ENCODE measurements around the gene MSRB1. TPM values are rescaled to one million over a fixed set of nuclear protein-coding genes. Genes with fewer than 3 reads are reported as not detected.

Gene MSRB1
- total and polyA plus RNA-seq, 5 donors from 2014 or later: 8.3 to 50.9 (median 27.8) TPM

DNA sequence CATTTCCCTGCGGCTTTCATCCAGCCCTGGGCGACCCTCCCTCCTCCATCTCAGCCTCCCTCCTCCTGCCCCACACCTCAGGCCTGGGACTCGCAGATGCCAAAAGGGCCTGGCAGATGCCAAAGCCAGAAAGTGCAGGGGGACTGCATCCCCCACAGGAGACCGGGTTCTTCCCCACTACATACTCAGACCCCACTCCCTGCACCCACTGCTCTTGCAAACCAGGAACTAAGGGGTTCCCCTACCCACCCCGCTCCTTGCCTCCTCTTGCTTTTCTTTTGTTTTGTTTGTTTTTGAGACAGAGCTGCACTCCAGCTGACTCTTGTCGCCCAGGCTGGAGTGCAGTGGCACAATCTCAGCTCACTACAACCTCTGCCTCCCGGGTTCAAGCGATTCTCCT, 28.0 kb downstream of the MSRB1 start:
- Histone ChIP-seq H3K9me3 (ENCODE audit: control insufficient read depth in 2 of 2, low read length in 2 of 2) (no peaks in the 10 kb centered on the region), H3K27me3 (ENCODE audit: control insufficient read depth, insufficient read depth, low read length) (no peaks in the 10 kb centered on the region), H3K27ac (ENCODE audit: insufficient read depth, low read length, poor library complexity, severe bottlenecking) (no peak overlapping the region), H3K4me3 (ENCODE audit: low read depth, low read length) (no peak overlapping the region), H3K4me1 (ENCODE audit: control insufficient read depth, insufficient read depth, low read length, poor library complexity, severe bottlenecking) (no peaks in the 10 kb centered on the region), H3K36me3 (ENCODE audit: control insufficient read depth, insufficient read depth, low read length) (no peaks in the 10 kb centered on the region)
- Mint-ChIP-seq H3K27me3 (peaks cover 34% of the 10 kb centered on the region), H3K4me1 (peaks cover 0 to 2% (median 0%) of the 10 kb centered on the region in 4 donors), H3K27ac (no peak overlapping the region), H3K36me3 (no peaks in the 10 kb centered on the region), H3K4me3 (no peak overlapping the region), H3K9me3 (peaks cover 0 to 1% (median 0%) of the 10 kb centered on the region in 7 donors)
- ATAC-seq (ENCODE audit: low read depth in 2 of 2) (no peak), DNase-seq (no peak)

DNA sequence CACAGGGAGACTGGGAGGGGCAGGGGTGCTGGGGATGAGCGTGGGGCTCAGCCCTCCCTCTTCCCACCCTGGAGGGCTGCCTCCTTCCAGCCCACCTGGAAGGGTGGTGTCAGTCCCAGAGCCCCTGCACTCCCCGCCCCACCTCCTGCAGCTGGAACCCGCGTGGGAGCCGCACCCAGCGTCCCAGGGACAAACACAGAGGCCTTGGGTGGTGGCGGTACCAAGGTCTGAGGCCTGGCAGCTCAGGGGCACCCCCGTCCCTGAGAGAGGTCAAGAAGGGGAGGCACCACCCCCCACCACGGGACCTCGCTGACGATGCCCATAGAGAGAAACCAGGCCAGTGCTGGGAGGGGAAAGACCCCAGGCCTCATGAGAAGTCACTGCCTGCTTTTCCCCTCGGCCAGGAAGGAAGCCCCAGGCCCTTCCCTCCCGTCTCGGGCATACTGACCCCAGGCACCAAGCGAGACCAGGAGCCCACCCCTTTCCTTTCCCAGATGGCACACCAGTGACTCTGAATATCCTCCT, 28.9 kb downstream of the MSRB1 start:
- ATAC-seq (ENCODE audit: low read depth in 2 of 2) (no peak), DNase-seq (no peak)
- Mint-ChIP-seq H3K27ac (no peak overlapping the region), H3K36me3 (no peaks in the 10 kb centered on the region), H3K4me3 (no peak overlapping the region), H3K4me1 (peaks cover 0 to 2% (median 0%) of the 10 kb centered on the region in 4 donors), H3K9me3 (peaks cover 0 to 2% (median 0%) of the 10 kb centered on the region in 7 donors), H3K27me3 (peaks cover 34% of the 10 kb centered on the region)
- H3K36me3 ChIP-seq (ENCODE audit: control insufficient read depth, insufficient read depth, low read length): no peaks in the 10 kb centered on the region
- no peaks in the 10 kb centered on the region for H3K27me3 ChIP-seq (ENCODE audit: control insufficient read depth, insufficient read depth, low read length)
- H3K9me3 ChIP-seq (ENCODE audit: control insufficient read depth in 2 of 2, low read length in 2 of 2): no peaks in the 10 kb centered on the region
- H3K4me3 ChIP-seq (ENCODE audit: low read depth, low read length): no peak overlapping the region
- no peak overlapping the region for H3K27ac ChIP-seq (ENCODE audit: insufficient read depth, low read length, poor library complexity, severe bottlenecking)
- no peaks in the 10 kb centered on the region for H3K4me1 ChIP-seq (ENCODE audit: control insufficient read depth, insufficient read depth, low read length, poor library complexity, severe bottlenecking)

DNA sequence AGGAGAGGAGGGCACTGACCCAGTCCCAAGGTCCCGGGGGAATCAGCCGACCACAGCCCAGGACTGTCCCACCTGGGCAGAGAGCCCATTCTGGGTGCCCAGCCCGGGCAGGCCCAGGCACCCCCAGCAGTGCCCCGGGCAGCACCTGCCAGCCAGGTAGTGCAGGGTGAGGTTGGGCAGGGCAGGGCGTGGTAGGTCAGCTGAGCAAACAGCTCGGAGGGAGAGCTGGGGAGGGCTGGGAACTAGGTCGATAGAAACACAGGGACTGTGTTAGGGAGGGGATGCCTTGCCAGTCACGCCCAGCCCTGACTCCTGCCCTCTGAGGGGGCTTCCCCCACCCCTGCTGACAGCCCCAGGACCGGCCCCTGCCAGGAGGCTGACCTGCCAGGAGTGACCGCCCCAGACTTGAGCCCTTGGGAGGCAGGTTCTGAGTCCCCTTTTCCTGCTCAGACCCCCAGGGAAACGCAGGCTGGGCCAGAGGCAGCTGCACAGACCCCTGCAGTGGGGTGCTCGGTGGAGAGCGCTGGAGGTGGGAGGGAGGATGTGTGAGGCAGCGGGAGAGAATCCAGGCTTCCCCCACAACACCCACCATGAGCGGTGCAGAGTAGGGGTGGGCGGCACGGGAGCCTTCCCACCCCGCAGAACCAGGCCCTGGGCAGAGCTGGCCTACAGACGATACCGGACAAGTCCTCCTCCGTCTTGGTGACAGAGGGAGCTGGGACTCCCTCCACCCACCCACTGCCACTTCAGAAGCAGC, 29.5 kb downstream of the MSRB1 start:
- no peak for ATAC-seq (ENCODE audit: low read depth in 2 of 2)
- Mint-ChIP-seq H3K27ac (no peak overlapping the region), H3K4me3 (no peak overlapping the region), H3K36me3 (no peaks in the 10 kb centered on the region), H3K4me1 (peaks cover 0 to 2% (median 0%) of the 10 kb centered on the region in 4 donors), H3K27me3 (peaks cover 34% of the 10 kb centered on the region), H3K9me3 (peaks cover 0 to 2% (median 0%) of the 10 kb centered on the region in 7 donors)
- no peak for DNase-seq
- Histone ChIP-seq H3K27ac (ENCODE audit: insufficient read depth, low read length, poor library complexity, severe bottlenecking) (no peak overlapping the region), H3K27me3 (ENCODE audit: control insufficient read depth, insufficient read depth, low read length) (no peaks in the 10 kb centered on the region), H3K4me1 (ENCODE audit: control insufficient read depth, insufficient read depth, low read length, poor library complexity, severe bottlenecking) (no peaks in the 10 kb centered on the region), H3K36me3 (ENCODE audit: control insufficient read depth, insufficient read depth, low read length) (no peaks in the 10 kb centered on the region), H3K4me3 (ENCODE audit: low read depth, low read length) (no peak overlapping the region), H3K9me3 (ENCODE audit: control insufficient read depth in 2 of 2, low read length in 2 of 2) (no peaks in the 10 kb centered on the region)

DNA sequence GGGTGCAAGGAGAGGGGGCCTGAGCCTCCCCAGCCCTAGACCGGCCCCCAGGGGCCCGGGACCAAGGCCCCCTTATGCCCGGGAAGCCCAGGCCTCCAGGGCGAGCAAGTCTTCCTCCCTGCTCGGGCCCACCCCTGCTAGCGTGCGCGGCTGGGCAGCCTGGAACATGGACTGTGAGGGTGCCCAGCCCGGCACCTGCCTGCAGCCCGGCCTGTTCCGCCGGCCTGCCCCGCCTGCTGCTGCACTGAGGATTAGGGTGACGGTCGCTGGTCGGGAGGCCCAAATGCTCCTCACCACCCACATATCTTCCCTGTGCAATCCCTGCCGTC, 30.8 kb downstream of the MSRB1 start:
- peaks cover 32% of the 10 kb centered on the region for H3K27me3 Mint-ChIP-seq
- DNase-seq (no peak), ATAC-seq (ENCODE audit: low read depth in 2 of 2) (no peak)
- H3K9me3 Mint-ChIP-seq: peaks cover 0 to 2% (median 0%) of the 10 kb centered on the region in 7 donors
- H3K4me3 ChIP-seq (ENCODE audit: low read depth, low read length): no peak overlapping the region
- H3K27ac Mint-ChIP-seq: no peak overlapping the region
- no peaks in the 10 kb centered on the region for H3K9me3 ChIP-seq (ENCODE audit: control insufficient read depth in 2 of 2, low read length in 2 of 2)
- H3K27ac ChIP-seq (ENCODE audit: insufficient read depth, low read length, poor library complexity, severe bottlenecking): no peak overlapping the region
- H3K4me3 Mint-ChIP-seq: no peak overlapping the region
- no peaks in the 10 kb centered on the region for H3K27me3 ChIP-seq (ENCODE audit: control insufficient read depth, insufficient read depth, low read length)
- peaks cover 0 to 2% (median 0%) of the 10 kb centered on the region in 4 donors for H3K4me1 Mint-ChIP-seq
- H3K4me1 ChIP-seq (ENCODE audit: control insufficient read depth, insufficient read depth, low read length, poor library complexity, severe bottlenecking): no peaks in the 10 kb centered on the region
- no peaks in the 10 kb centered on the region for H3K36me3 ChIP-seq (ENCODE audit: control insufficient read depth, insufficient read depth, low read length)
- no peaks in the 10 kb centered on the region for H3K36me3 Mint-ChIP-seq

DNA sequence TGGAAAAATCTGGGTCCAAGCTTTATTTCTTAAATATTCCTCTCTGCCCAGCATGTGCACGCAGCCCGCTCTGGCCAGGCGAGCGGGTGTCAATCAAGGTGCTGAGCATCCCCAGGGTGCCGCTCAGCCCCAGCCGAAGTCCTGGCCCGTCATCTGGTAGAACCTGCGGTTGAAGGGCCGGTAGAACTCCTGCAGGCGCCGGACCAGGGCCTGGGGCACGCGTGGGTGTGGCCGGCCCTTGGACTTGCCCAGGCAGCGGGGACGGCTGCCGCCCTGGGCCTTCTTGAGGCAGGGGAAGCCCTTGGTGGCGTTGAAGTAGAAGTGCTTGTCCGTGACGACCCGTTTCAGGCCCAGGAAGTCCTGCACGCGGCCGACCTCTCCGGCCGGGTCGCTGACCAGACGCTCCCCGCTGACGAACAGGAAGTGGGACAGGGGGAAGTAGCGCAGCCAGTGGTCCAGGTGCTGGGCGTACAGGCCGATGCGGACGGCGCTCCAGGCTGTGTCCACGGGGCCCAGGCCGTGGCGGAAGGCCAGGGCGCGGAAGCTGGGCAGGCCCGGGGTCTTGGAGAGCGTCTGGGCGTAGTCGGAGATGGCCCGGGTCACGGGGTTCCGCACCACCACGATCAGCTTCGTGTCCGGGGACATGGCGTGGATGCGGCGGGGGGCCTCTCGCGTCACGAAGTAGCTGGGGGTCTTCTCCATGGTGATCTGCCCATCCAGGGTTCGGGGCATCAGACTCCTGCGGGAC, 31.4 kb downstream of the MSRB1 start:
- H3K4me1 Mint-ChIP-seq: no peaks in the 10 kb centered on the region
- H3K4me1 ChIP-seq (ENCODE audit: control insufficient read depth, insufficient read depth, low read length, poor library complexity, severe bottlenecking): no peaks in the 10 kb centered on the region
- H3K27me3 ChIP-seq (ENCODE audit: control insufficient read depth, insufficient read depth, low read length): no peaks in the 10 kb centered on the region
- no peaks in the 10 kb centered on the region for H3K36me3 ChIP-seq (ENCODE audit: control insufficient read depth, insufficient read depth, low read length)
- no peaks in the 10 kb centered on the region for H3K9me3 ChIP-seq (ENCODE audit: control insufficient read depth in 2 of 2, low read length in 2 of 2)
- no peak overlapping the region for H3K27ac Mint-ChIP-seq
- peaks cover 28% of the 10 kb centered on the region for H3K27me3 Mint-ChIP-seq
- H3K9me3 Mint-ChIP-seq: peaks cover 0 to 2% (median 0%) of the 10 kb centered on the region in 7 donors
- no peak overlapping the region for H3K4me3 ChIP-seq (ENCODE audit: low read depth, low read length)
- H3K4me3 Mint-ChIP-seq: no peak overlapping the region
- no peak for DNase-seq
- H3K36me3 Mint-ChIP-seq: no peaks in the 10 kb centered on the region
- H3K27ac ChIP-seq (ENCODE audit: insufficient read depth, low read length, poor library complexity, severe bottlenecking): no peak overlapping the region
- ATAC-seq (ENCODE audit: low read depth in 2 of 2): no peak

DNA sequence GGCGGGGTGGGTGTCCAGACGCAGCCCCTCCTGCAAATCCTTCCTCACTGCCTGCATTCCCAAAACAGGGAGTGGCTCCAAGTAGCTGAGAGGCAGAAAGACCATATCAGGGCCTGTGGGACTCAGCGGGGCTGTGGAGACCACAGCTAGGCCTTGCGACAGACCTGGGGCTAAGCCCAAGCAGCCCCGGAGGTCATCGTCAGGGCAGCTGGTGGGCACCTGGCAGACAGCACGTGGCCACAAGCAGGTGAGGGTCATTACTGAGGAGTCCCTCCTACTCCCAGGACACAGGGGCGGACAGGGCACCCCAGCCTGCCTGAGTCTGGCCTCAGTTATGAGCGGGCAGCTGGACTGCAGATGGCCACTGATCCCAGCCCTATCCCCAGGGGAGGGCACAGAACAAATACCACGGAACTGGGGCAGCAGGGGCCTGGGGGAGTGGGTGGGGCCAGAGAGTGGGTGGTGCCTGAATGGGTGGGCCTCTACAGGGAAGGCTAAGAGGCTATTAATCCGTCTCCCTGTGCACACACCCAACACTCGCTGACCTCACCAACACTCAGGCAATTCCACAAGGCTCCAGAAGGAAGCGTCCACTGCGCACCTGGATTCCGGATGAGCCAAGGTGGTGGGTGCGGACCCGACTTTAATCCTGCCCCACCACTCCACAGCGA, 33.3 kb downstream of the MSRB1 start:
- Mint-ChIP-seq H3K36me3 (no peaks in the 10 kb centered on the region), H3K27me3 (peaks cover 16% of the 10 kb centered on the region), H3K9me3 (peaks cover 0 to 2% (median 0%) of the 10 kb centered on the region in 7 donors), H3K4me3 (no peak overlapping the region), H3K27ac (no peak overlapping the region), H3K4me1 (no peaks in the 10 kb centered on the region)
- H3K4me3 ChIP-seq (ENCODE audit: low read depth, low read length): no peak overlapping the region
- ATAC-seq (ENCODE audit: low read depth in 2 of 2) (no peak), DNase-seq (no peak)
- H3K36me3 ChIP-seq (ENCODE audit: control insufficient read depth, insufficient read depth, low read length): no peaks in the 10 kb centered on the region
- H3K4me1 ChIP-seq (ENCODE audit: control insufficient read depth, insufficient read depth, low read length, poor library complexity, severe bottlenecking): no peaks in the 10 kb centered on the region
- H3K27me3 ChIP-seq (ENCODE audit: control insufficient read depth, insufficient read depth, low read length): no peaks in the 10 kb centered on the region
- no peak overlapping the region for H3K27ac ChIP-seq (ENCODE audit: insufficient read depth, low read length, poor library complexity, severe bottlenecking)
- no peaks in the 10 kb centered on the region for H3K9me3 ChIP-seq (ENCODE audit: control insufficient read depth in 2 of 2, low read length in 2 of 2)

DNA sequence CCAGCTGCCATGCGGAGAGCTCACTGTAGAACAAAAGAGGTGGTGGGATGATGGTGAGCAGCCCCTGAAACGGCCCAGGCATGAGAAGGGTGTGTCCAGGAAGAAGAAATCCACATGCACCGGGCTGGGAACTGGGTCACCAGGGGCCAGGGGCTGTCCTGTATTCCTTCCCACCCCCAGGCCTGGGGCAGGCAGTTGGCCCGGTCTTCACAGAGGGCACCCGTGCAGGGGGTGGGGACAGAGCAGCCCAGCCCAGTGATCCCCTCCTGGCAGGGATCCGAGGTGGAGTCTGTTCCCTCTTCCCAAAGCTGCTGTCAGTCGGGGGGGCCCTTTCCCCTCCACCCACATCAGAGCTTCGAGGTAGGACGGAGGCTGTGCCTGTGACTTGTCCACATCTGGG, 34.0 kb downstream of the MSRB1 start:
- no peak for DNase-seq
- no peak overlapping the region for H3K4me3 ChIP-seq (ENCODE audit: low read depth, low read length)
- ATAC-seq (ENCODE audit: low read depth in 2 of 2): no peak
- Mint-ChIP-seq H3K9me3 (peaks cover 0 to 2% (median 0%) of the 10 kb centered on the region in 7 donors), H3K4me1 (no peaks in the 10 kb centered on the region), H3K27ac (no peak overlapping the region), H3K4me3 (no peak overlapping the region), H3K36me3 (no peaks in the 10 kb centered on the region), H3K27me3 (peaks cover 12% of the 10 kb centered on the region)
- no peaks in the 10 kb centered on the region for H3K27me3 ChIP-seq (ENCODE audit: control insufficient read depth, insufficient read depth, low read length)
- no peaks in the 10 kb centered on the region for H3K36me3 ChIP-seq (ENCODE audit: control insufficient read depth, insufficient read depth, low read length)
- H3K9me3 ChIP-seq (ENCODE audit: control insufficient read depth in 2 of 2, low read length in 2 of 2): no peaks in the 10 kb centered on the region
- no peaks in the 10 kb centered on the region for H3K4me1 ChIP-seq (ENCODE audit: control insufficient read depth, insufficient read depth, low read length, poor library complexity, severe bottlenecking)
- no peak overlapping the region for H3K27ac ChIP-seq (ENCODE audit: insufficient read depth, low read length, poor library complexity, severe bottlenecking)

Data from CD4-positive, CD25-positive, alpha-beta regulatory T cell (primary cell).